HEK293T (cell line): ENCODE results near the gene LSAMP.

ENCODE experiments used
- BHLHE40 ChIP-seq: fragments of 450-650 bp; IDR thresholded peaks from 2 replicates; pipeline ENCODE4 v1.6.1; 2016; ENCODE audit warnings: mild to moderate bottlenecking, moderate library complexity, borderline replicate concordance
- CTBP1 ChIP-seq: fragments of 450-650 bp; IDR thresholded peaks from 2 replicates; pipeline ENCODE4 v1.6.1; 2016; ENCODE audit warnings: borderline replicate concordance
- ELF4 ChIP-seq: fragments of 450-650 bp; IDR thresholded peaks from 2 replicates; pipeline ENCODE4 v1.6.1; 2017; ENCODE audit warnings: antibody characterized with exemption
- FOXK2 ChIP-seq: fragments of 450-650 bp; IDR thresholded peaks from 2 replicates; pipeline ENCODE4 v1.6.1; 2016; ENCODE audit warnings: mild to moderate bottlenecking
- FOXM1 ChIP-seq: fragments of 450-650 bp; IDR thresholded peaks from 2 replicates; pipeline ENCODE4 v1.6.1; 2017; ENCODE audit warnings: mild to moderate bottlenecking, borderline replicate concordance
- HDGF ChIP-seq: fragments of 450-650 bp; IDR thresholded peaks from 2 replicates; pipeline ENCODE4 v1.6.1; 2017; ENCODE audit warnings: antibody characterized with exemption, borderline replicate concordance
- L3MBTL2 ChIP-seq: fragments of 450-650 bp; conservative IDR thresholded peaks from 2 replicates; pipeline ENCODE4 v1.6.1; 2016; ENCODE audit warnings: mild to moderate bottlenecking
- LEF1 ChIP-seq: fragments of 450-650 bp; IDR thresholded peaks from 2 replicates; pipeline ENCODE4 v1.6.1; 2017; ENCODE audit warnings: mild to moderate bottlenecking, borderline replicate concordance
- SP1 ChIP-seq: fragments of 450-650 bp; IDR thresholded peaks from 2 replicates; pipeline ENCODE4 v1.6.1; 2017
- SUZ12 ChIP-seq: fragments of 450-650 bp; IDR thresholded peaks from 2 replicates; pipeline ENCODE4 v1.6.1; 2016; ENCODE audit warnings: mild to moderate bottlenecking
- TARDBP ChIP-seq: fragments of 450-650 bp; IDR thresholded peaks from 2 replicates; pipeline ENCODE4 v1.6.1; 2016
- ZNF384 ChIP-seq: fragments of 450-650 bp; IDR thresholded peaks from 2 replicates; pipeline ENCODE4 v1.6.1; 2016

DNA sequence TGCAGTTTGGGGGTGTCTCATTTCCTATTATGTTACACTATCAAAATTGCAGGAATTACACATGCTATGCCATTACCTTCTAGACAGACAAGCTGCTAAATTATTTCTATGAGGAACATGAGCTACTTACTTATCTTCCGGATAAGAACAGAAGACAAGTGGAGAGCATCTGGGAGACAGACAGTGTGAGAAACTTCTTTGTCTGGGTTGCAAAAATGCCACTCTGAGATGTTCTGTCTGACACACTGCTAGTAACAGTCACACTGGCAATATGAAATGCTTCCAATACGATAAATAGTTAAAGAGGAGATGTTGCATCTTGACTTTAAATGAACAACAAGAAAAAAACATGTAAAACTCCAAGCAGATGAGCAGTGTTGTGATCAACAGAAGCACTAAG lies 40.1 kb downstream of the LSAMP start:
- TF ChIP-seq BHLHE40 (no peak), FOXM1 (no peak), HDGF (no peak), SP1 (no peak), SUZ12 (no peak), TARDBP (no peak), ELF4 (no peak), LEF1 (no peak), L3MBTL2 (no peak), FOXK2 (no peak), ZNF384 (no peak), CTBP1 (no peak)
